Sigmoid colon (tissue), 3 donors: Measurements from ENCODE around the gene PIK3CD.

Experiments
- CTCF ChIP-seq, 4 experiments: fragments of 450-650 bp in 3 of 4; fragments of 200-600 bp in 1 of 4; IDR thresholded peaks; one replicate each; pipeline ENCODE4 v1.5.1; 2016 to 2019; ENCODE audit warnings: antibody characterized with exemption in 4 of 4, mild to moderate bottlenecking in 3 of 4, moderate library complexity in 2 of 4
- POLR2A ChIP-seq, 2 donors: fragments of 450-650 bp; IDR thresholded peaks; one replicate each; pipeline ENCODE4 v1.6.1; 2016; ENCODE audit warnings: antibody characterized with exemption in 2 of 2, mild to moderate bottlenecking in 2 of 2, moderate library complexity in 2 of 2

GRCh38 chr1:9718006-9718680 lies 66.6 kb downstream of the PIK3CD start:
- no peak for TF ChIP-seq CTCF (IDR thresholded peaks at IDR 0.05)
- no peak for TF ChIP-seq POLR2A (IDR thresholded peaks at IDR 0.05)
